ENCODE measurements around the gene CAMK1.

CAMK1 gene

DNA sequence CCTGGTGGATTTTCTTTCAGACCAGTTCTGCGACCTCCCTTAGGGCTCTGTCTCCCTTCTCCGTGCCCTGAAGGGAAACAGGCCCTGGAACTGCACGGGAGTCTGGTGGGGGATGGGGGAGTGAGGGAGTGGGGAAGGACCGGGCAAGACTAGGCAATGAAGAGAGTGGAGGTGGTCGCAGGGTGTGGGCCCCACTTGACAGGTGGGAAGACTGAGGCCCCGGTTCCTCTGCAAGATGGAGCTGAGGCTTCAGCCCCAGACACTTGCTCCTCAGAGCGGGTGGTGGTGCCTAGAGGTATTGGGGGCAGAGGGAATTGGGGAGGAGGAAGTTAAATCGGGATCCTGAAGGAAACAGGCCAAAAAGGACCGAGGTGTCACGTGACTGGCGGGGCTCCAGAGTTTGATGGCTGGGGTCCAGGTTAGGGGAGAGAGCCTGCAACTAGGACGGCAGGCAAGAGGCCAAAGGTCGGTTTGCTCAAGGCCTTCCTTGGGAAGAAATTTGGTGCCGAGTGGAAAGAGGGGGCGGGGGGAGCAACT lies 597 bp upstream of the CAMK1 start:
- DNase-seq = no peak

- DNase-seq = no peak
Measured at GRCh38 chr3:9769012-9769411, 735 bp downstream of the CAMK1 start.

GRCh38 chr3:9768141-9768775 lies 1.5 kb downstream of the CAMK1 start:
- DNase-seq = no peak

GRCh38 chr3:9767418-9767817 lies 2.3 kb downstream of the CAMK1 start:
- no peak for DNase-seq

DNA sequence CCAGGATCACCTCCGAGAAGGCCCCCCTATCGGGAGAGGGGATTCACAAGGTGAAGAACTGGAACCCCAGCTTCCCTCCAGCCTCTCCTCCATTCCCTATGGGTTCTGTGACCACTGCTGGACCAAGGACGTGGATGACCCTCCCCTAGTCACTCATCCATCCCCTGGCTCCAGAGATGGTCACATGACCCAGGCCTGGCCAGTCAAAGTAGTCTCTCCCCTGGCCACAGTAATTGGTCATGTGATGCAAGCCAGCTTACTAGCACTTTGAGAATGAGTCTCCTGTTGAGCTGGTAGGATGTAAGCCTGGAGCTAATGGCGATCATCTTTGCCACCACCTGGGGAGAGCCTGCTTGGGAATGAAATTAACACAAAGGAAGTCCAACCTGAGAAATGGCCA lies 3.9 kb downstream of the CAMK1 start:
- no peak for DNase-seq

DNA sequence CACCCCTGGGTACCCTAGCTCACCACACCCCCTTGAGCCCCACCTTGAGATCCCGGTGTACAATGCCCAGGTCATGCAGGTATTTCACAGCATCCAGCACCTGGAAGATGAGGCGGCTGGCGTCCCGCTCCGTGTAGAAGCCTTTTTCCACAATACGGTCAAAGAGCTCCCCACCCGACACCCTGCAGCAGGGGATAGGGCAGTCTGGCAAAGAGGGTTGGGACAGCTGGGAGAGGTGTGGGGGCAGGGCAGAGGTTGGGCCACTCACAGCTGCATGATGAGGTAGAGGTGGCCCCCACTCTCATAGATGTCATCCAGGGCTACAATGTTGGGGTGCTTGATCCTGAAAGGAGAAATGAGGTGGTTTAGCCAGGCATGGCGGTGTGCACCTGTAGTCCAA lies 6.9 kb downstream of the CAMK1 start:
- DNase-seq = no peak

GRCh38 chr3:9761919-9762318 lies 7.8 kb downstream of the CAMK1 start:
- no peak for DNase-seq

DNA sequence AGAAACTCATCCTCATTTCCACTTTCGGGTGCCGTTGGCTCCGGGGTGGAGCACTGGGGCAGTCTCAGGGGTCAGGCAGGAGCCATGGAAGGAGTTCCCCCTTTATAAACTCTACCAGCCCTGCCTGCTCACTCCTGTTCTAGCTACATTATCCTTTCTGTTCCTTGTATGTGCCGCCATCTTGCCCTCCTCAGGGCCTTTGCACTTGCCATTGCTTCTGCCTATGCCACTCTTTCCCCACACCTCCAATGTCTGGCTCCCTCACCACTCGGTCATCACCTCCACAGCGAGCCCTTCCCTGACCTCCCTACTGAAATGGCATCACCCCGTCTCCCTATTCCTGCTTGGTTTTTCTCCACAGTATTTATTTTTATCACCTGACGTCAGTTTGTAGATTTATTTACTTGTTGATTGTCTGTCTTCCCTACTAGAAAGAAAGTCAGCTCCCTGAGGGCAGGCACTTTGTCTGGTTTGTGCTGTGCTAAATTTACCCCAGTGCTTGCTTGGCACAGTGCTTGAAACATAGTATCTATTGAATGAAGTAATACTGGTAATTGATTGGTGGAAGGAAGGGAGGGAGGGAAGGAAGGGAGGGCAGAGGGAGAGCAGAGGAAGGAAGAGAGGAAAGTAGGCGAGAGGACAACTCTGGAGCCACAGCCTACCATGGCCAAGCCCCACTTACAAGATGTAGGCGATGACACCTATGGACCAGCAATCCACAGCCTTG lies 8.8 kb downstream of the CAMK1 start:
- DNase-seq = no peak

DNA sequence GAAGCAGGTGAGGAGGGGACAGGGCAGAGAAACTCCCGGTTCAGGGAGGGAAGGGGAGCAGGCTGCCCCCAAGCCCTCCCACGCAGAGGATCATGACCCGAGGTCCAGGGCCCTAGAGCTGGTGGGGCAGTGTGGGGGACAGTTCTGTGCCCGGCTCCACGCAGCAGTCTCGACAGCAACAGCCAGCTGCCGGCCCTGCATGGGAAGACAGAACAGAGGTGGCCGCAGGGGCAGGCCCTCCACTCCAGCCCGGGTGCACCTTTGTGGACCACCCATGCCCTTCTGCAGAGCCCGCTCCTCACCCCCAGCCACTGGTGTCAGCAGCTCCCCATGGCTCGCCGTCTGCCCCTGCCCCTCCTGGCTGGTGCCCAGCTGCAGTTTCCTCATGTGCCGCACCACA lies 12.3 kb downstream of the CAMK1 start:
- DNase-seq = no peak

- DNase-seq = no peak
Measured at GRCh38 chr3:9754678-9755077, 15.1 kb downstream of the CAMK1 start.

DNA sequence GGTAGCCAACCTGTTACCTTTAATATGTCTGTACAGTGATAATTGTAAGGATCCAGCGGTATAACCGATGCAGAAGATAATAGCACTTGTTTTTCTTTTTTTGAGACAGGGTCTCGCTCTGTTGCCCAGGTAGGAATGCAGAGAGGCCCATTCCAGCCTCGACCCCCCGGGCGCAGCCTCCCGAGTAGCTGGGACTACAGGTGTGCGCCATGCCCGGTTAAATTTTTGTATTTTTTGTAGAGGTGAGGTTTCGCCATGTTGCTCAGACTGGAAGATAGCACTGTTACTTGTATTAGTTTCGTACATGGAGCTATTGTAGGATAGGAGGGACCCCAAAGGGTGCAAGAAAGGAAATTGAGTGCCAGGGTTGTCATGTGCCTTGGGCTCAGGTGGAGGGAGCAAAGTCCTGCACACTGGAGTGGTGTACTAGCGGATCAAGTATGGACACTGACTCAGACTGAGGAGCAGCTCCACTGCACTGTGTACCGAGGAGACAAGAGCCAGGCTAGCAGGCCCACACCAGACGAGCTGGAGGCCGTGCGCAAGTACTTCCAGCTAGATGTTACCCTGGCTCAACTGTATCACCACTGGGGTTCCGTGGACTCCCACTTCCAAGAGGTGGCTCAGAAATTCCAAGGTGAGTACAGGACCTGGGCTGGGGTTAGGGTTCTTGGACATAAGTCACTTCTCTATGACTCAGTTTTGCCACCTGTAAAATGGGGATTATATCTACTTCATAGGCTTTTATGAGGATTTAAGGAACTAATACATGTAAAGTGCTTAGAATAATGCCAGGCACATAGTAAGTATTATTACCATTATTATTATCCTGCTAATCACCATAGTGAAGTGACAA lies 19.0 kb downstream of the CAMK1 start:
- no peak for DNase-seq

DNA sequence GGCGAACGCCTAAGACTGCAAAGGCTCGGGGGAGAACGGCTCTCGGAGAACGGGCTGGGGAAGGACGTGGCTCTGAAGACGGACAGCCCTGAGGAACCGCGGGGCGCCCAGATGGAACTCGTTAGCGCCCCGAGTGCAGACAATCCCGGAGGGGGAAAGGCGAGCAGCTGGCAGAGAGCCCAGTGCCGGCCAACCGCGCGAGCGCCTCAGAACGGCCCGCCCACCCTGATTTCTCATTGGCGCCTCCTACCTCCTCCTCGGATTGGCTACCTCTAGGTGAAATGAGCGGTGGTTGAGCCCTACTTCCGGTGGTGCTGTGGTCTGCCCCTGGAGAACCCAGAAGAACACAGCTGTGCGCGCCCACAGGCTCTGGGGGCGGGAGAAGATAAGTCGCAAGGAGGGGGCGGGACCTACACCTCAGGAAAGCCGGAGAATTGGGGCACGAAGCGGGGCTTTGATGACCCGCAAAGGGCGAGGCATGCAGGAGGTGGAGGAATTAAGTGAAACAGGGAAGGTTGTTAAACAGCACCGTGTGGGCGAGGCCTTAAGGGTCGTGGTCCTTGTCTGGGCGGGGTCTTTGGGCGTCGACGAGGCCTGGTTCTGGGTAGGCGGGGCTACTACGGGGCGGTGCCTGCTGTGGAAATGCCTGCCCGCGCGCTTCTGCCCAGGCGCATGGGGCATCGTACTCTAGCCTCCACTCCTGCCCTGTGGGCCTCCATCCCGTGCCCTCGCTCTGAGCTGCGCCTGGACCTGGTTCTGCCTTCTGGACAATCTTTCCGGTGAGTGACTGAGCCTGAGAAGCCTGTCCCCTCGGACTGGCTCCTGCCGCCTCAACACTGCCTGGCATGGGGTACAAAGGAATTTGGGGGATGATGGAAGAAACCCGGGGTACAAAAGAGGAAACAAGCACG lies 19.8 kb downstream of the CAMK1 start, which contains the start of gene OGG1:
Gene OGG1 (plus strand): TSS at position 308 of the 911 bp plus-strand sequence. CDS start 335 bp downstream, at position 643.
- DNase-seq = peak; percentile 83

DNA sequence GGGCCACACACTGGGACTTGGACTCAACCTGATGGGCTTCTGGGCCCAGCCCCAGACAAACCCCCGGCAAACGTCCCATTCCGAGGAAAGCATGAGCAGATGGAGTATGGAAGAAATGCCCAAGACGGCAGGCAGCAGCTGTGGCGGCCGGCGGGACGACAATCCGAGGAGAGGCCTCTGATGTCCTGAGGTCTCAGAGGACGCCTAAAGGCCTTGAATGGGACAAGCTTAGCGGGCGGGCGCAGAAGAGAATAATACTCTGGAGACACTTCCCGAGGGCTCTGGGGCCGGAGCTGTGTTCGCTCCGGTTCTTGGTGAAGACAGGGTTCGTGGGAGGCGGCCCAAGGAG lies 20.5 kb downstream of the CAMK1 start:
- DNase-seq = no peak

DNA sequence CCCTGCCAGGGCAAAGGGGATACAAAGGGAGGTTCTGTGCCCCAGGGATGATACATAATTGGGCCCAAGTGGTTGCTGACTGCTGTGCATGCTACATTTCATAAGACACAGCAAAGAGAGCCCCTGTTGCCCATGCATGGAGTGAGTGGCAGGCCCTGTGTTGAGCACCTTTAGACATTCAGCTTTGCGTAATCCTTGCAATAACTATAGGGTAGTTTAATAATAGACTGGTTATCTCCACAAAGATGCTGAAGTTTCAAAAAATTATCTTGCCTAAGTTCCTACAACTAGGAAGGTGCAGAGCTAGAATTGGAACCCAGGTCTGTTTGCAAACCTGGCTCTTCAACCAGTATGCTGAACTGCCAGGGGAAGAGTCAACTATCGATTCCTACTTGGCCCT lies 21.7 kb downstream of the CAMK1 start:
- DNase-seq = no peak

GRCh38 chr3:9747267-9747666 lies 22.5 kb downstream of the CAMK1 start:
- no peak for DNase-seq

DNA sequence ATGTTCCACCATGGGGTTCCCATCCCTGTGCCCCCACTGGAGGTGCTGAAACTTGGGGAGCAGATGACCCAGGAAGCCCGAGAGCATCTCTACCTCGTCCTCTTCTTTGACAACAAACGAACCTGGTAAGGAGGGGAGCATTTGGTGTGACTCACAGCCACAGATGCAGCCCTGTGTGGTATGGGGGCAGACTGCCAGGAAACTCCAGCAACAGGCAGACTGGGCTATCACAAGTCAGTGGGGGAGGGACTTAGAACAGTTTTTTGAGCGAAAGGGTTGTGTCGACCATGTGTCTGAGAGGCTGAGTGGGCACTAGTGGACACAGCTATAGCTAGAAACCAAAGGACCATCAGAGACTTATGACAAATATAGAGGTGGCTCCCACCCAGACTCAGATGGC lies 23.4 kb downstream of the CAMK1 start:
- DNase-seq = no peak

DNA sequence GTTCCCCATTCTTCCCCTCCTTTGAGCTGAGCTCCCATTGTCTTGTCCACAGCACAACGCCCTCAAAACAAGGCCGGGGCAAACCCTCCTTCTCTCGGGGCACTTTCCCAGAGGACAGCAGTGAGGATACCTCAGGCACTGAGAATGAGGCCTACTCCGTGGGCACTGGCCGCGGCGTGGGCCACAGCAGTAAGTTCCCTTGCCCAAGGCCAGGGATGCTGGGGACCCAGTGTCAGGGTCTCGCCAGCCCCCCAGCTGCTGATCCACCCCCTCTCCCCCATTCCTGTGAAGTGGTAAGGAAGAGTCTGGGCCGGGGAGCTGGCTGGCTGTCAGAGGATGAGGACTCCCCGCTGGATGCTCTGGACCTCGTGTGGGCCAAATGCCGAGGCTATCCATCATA lies 24.2 kb downstream of the CAMK1 start:
- DNase-seq = no peak

GRCh38 chr3:9744162-9744561 lies 25.6 kb downstream of the CAMK1 start:
- no peak for DNase-seq

DNA sequence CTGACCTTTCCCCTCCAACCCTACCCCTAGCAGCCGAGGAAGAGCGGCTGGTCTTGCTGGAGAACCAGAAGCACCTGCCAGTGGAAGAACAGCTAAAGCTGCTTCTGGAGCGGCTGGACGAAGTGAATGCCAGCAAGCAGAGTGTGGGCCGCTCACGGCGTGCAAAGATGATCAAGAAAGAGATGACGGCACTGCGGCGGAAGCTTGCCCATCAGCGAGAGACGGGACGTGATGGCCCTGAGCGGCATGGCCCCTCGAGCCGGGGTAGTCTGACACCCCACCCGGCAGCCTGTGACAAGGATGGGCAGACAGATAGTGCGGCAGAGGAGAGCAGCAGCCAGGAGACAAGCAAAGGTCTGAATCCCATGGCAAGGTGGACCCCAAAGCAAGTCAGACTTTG lies 26.2 kb downstream of the CAMK1 start:
- no peak for DNase-seq

DNA sequence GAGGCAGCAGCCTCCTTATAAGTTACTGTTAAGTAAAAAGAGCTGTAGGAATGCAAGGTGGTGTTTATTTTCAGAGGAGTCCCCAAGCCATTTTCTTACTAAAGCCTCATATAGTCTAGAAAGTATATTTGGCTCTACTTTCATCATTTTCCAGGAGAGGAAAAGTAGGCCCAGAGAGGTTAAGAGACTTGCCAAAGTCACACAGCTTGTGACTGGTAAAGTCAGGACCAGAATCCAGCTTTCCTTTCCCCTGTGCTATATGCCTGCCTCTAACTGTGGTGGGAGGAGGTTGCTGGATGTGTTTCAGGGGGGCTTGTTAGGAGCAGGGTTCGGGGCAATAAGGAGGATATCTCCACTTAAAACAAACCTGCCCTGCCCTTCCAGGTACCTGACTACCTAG lies 27.2 kb downstream of the CAMK1 start:
- no peak for DNase-seq

GRCh38 chr3:9739181-9739580 lies 30.6 kb downstream of the CAMK1 start:
- DNase-seq = no peak

- no peak for DNase-seq
Measured at GRCh38 chr3:9736831-9737230, 32.9 kb downstream of the CAMK1 start.

DNA sequence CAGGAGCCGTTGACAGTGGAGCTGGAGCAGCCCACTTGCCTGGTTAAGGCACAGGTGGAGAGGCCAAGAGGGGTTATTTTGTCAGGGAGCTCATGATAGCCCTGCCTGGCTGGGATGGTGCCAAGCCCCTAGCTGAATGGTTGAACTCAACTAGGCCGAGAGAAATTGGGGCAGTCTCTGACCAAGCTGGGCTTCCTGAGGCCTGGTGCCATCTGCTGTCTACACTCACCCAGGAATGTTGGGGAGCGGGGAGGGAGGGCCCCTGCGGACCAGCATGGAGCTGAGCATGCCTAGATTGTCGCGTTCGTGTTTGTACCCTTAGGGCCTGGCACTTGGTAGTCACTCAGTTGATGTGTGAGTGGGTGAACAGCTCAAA lies 37.0 kb downstream of the CAMK1 start:
- no peak for DNase-seq
